HUES48 (cell line): Measurements from ENCODE around the gene KCNJ12.

Experiments
- H3K27ac ChIP-seq: one replicate; pipeline ENCODE4 v1.7.0; 2013; ENCODE audit warnings: low read depth, low read length, inconsistent platforms
- H3K27me3 ChIP-seq: 2 replicates; pipeline ENCODE4 v1.6.1; 2013; ENCODE audit warnings: mild to moderate bottlenecking, low read length; ENCODE audit not compliant: control insufficient read depth, insufficient read depth
- H3K36me3 ChIP-seq: 2 replicates; pipeline ENCODE4 v1.6.1; 2013; ENCODE audit warnings: low read length; ENCODE audit not compliant: control insufficient read depth, insufficient read depth
- H3K4me1 ChIP-seq: 2 replicates; pipeline ENCODE4 v1.6.1; 2013; ENCODE audit warnings: mild to moderate bottlenecking, low read length; ENCODE audit not compliant: control insufficient read depth, insufficient read depth
- H3K4me3 ChIP-seq: 2 replicates; pipeline ENCODE4 v1.5.1; 2013; ENCODE audit warnings: mild to moderate bottlenecking, low read depth, low read length
- H3K9ac ChIP-seq: 2 replicates; pipeline ENCODE4 v1.6.1; 2013; ENCODE audit warnings: mild to moderate bottlenecking, low read depth, low read length, moderate library complexity
- H3K9me3 ChIP-seq: 2 replicates; pipeline ENCODE4 v1.6.1; 2013; ENCODE audit warnings: low read length; ENCODE audit not compliant: control insufficient read depth, insufficient read depth

KCNJ12 gene

DNA sequence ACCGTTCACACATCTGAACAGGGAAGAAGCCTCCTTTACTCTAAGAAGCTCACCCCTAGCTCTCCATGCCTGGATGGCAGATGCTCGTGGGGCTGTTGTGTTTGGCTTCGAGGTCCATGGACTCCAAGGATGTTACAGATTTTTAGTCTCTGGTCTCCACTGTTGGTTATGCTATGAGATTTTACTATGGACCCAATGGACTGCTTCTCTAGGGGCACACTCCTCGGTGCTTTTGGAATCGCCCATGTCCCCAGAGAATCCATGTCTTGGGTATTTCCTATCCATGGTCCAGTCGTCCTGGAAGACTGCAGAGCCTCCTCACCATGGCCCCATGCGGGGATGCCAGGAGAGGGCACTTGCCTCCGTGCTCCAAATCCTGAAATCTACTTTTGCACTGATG is 83.4 kb downstream of the KCNJ12 start:
- H3K36me3 ChIP-seq = no peaks in the 10 kb centered on the region
- peaks cover 11% of the 10 kb centered on the region for H3K4me1 ChIP-seq
- peaks cover 47% of the 10 kb centered on the region for H3K27me3 ChIP-seq
- no peak overlapping the region for H3K9ac ChIP-seq
- H3K27ac ChIP-seq = no peak overlapping the region
- H3K4me3 ChIP-seq = no peak overlapping the region
- no peaks in the 10 kb centered on the region for H3K9me3 ChIP-seq

GRCh38 chr17:21460358-21460757 is 84.2 kb downstream of the KCNJ12 start:
- no peak overlapping the region for H3K9ac ChIP-seq
- H3K36me3 ChIP-seq = no peaks in the 10 kb centered on the region
- H3K4me1 ChIP-seq = peaks cover 14% of the 10 kb centered on the region
- H3K4me3 ChIP-seq = no peak overlapping the region
- peaks cover 47% of the 10 kb centered on the region for H3K27me3 ChIP-seq
- no peak overlapping the region for H3K27ac ChIP-seq
- H3K9me3 ChIP-seq = no peaks in the 10 kb centered on the region

- no peaks in the 10 kb centered on the region for H3K36me3 ChIP-seq
- H3K4me3 ChIP-seq = no peak overlapping the region
- no peak overlapping the region for H3K27ac ChIP-seq
- H3K9me3 ChIP-seq = no peaks in the 10 kb centered on the region
- H3K27me3 ChIP-seq = peaks cover 44% of the 10 kb centered on the region
- no peak overlapping the region for H3K9ac ChIP-seq
- H3K4me1 ChIP-seq = peaks cover 12% of the 10 kb centered on the region
Observed at GRCh38 chr17:21462237-21462636, 86.1 kb downstream of the KCNJ12 start.

DNA sequence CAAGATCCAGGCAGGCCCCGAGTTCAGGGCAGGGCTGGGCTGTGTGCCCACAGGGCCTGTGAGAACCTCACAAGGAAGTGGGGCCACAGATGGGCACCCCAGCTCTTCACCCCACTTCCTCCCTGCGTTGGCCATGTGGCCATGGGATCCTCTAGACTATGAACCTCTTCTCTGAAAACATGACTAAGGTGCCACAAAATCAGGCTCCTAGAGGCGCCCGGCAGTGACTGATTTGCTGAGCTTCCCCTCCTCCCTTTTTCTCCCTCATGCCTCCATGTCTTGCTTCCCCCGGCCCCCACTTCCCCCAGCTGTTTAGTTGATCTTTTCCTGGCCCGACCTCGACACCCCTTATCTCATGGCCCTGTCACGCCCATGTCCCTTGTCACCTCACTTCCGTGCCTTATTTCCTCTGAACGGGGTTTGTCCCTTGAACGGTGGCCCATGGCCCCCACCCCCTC is 87.1 kb downstream of the KCNJ12 start:
- Histone ChIP-seq H3K27me3 (peaks cover 42% of the 10 kb centered on the region), H3K9me3 (no peaks in the 10 kb centered on the region), H3K27ac (no peak overlapping the region), H3K9ac (no peak overlapping the region), H3K36me3 (no peaks in the 10 kb centered on the region), H3K4me1 (peaks cover 8% of the 10 kb centered on the region; the same call in 1 of the 2 replicates), H3K4me3 (peak overlapping the region; percentile 62)

DNA sequence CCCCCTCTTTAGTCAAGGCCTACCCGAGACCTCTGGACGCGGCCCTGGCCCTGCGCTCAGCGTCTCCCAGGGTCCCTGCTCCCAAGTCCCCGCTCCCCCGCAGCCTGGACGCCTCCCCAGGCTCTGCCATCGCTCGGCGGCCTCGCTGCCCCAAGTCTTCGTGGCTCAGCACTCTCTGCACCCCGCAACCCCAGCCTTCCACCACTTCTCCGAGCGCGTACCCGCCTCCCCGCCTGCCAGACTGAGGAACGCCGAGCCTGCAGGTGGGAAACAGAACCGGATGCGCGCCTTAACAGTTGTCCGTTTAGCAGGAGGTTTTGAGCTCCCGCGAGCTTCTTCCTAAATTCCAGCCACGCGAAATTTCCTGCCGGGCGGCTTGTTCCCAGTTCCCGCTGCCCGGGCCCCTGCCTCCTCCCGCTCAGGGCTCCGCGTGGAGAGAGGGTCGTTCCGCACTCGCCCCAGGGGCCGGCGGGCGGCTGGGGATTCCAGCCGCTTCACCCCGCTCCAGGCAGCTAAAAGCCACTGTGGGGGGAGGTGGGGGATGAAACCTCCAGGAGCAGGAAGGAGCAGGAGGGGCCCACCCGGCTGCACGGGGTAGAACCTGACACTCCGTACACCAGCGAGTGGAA is 87.7 kb downstream of the KCNJ12 start:
- Histone ChIP-seq H3K4me1 (peaks cover 8% of the 10 kb centered on the region; the same call in 1 of the 2 replicates), H3K36me3 (no peaks in the 10 kb centered on the region), H3K4me3 (peak overlapping the region; percentile 62), H3K9ac (no peak overlapping the region), H3K27ac (no peak overlapping the region), H3K9me3 (no peaks in the 10 kb centered on the region), H3K27me3 (peaks cover 38% of the 10 kb centered on the region)

GRCh38 chr17:21464611-21465021 is 88.5 kb downstream of the KCNJ12 start:
- Histone ChIP-seq H3K27ac (no peak overlapping the region), H3K4me3 (peak overlapping the region; percentile 62), H3K9ac (no peak overlapping the region), H3K27me3 (peaks cover 31% of the 10 kb centered on the region), H3K36me3 (no peaks in the 10 kb centered on the region), H3K4me1 (peaks cover 8% of the 10 kb centered on the region; the same call in 1 of the 2 replicates), H3K9me3 (no peaks in the 10 kb centered on the region)

DNA sequence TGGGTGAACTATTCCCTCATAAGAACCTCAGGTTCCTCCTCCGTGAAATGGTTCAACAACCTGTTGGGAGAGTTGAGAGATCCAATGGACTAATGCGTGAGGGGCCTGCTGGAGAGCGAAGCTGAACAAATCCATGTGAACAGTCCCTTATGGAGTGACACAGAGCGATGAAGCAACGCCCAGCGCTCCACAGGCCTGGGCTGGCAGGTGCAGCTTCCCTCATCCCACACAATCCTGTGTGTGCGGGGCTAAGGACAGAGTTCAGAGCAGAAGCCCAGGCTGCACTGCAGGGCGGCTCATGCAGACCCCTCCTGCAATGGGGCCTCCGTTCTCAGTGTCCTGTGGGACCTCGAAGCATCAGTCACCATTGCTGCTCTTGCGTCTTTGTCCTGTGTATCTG is 90.4 kb downstream of the KCNJ12 start:
- Histone ChIP-seq H3K27me3 (peaks cover 30% of the 10 kb centered on the region), H3K27ac (no peak overlapping the region), H3K4me1 (peaks cover 8% of the 10 kb centered on the region; the same call in 1 of the 2 replicates), H3K9me3 (no peaks in the 10 kb centered on the region), H3K4me3 (no peak overlapping the region), H3K9ac (no peak overlapping the region), H3K36me3 (no peaks in the 10 kb centered on the region)

- Histone ChIP-seq H3K27me3 (peaks cover 25% of the 10 kb centered on the region), H3K27ac (no peak overlapping the region)
Observed at GRCh38 chr17:21467196-21467595, 91.0 kb downstream of the KCNJ12 start.

GRCh38 chr17:21467739-21468490 is 91.8 kb downstream of the KCNJ12 start:
- Histone ChIP-seq H3K9ac (no peak overlapping the region), H3K9me3 (no peaks in the 10 kb centered on the region), H3K4me3 (no peak overlapping the region), H3K27ac (no peak overlapping the region), H3K36me3 (no peaks in the 10 kb centered on the region), H3K27me3 (peaks cover 21% of the 10 kb centered on the region), H3K4me1 (peaks cover 8% of the 10 kb centered on the region; the same call in 1 of the 2 replicates)

More at GRCh38 chr17:21467196-21467595, 91.0 kb downstream of the KCNJ12 start:
- H3K4me1 ChIP-seq = peaks cover 8% of the 10 kb centered on the region; the same call in 1 of the 2 replicates
- H3K36me3 ChIP-seq = no peaks in the 10 kb centered on the region
- no peaks in the 10 kb centered on the region for H3K9me3 ChIP-seq
- no peak overlapping the region for H3K4me3 ChIP-seq
- no peak overlapping the region for H3K9ac ChIP-seq
